Measurements from ENCODE around the gene TMED10. TPM values are rescaled to one million over a fixed set of nuclear protein-coding genes. Genes with fewer than 3 reads are reported as not detected.

The TMED10 gene
- total RNA-seq, 1 experiment from 2014 or later = 253 TPM

- H4K20me1 ChIP-seq (ENCODE audit: low read length) = no peaks in the 10 kb centered on the region
- H2AFZ ChIP-seq (ENCODE audit: low read length) = no peak overlapping the region
- no peak overlapping the region for H3K9ac ChIP-seq (ENCODE audit: low read length)
- no peak overlapping the region for H3K4me3 ChIP-seq (ENCODE audit: low read length)
- ChIA-PET POLR2A (ENCODE audit: unreplicated experiment) (no interaction called here), CTCF (no interaction called here)
- no peaks in the 10 kb centered on the region for H3K4me1 ChIP-seq (ENCODE audit: insufficient read depth, low read length)
- no peak for DNase-seq
- H3F3A ChIP-seq (ENCODE audit: low read length, unreplicated experiment) = no peaks in the 10 kb centered on the region
- no peaks in the 10 kb centered on the region for H3K79me2 ChIP-seq (ENCODE audit: low read length)
- no peak for ATAC-seq
- no peaks in the 10 kb centered on the region for H3K9me2 ChIP-seq (replicated peaks; ENCODE audit: low read length)
- H3K27ac ChIP-seq (ENCODE audit: low read length) = no peak overlapping the region
- intact Hi-C loops (cut with micrococcal nuclease) = no loop called here
- H3K27me3 ChIP-seq (ENCODE audit: low read length) = no peaks in the 10 kb centered on the region
- no peak for TF ChIP-seq EZH2 (IDR thresholded peaks at IDR 0.05; ENCODE audit: low read length, unreplicated experiment)
- TF ChIP-seq EZH2phosphoT487 (IDR thresholded peaks at IDR 0.05; ENCODE audit: borderline replicate concordance, low read length) = no peak
- TF ChIP-seq CTCF (conservative IDR thresholded peaks at IDR 0.05; ENCODE audit: low read depth, low read length) = no peak
- BruUV-seq (replicated peaks) = no TSS peak
- H3K4me2 ChIP-seq (ENCODE audit: low read length) = no peak overlapping the region
- no peaks in the 10 kb centered on the region for H3K36me3 ChIP-seq (ENCODE audit: low read depth, low read length)
- no peaks in the 10 kb centered on the region for H3K9me3 ChIP-seq (ENCODE audit: low read length)
These were observed 47.3 kb upstream of the TMED10 start for GRCh38 chr14:75223664-75224154.

GRCh38 chr14:75222208-75222701, 45.8 kb upstream of the TMED10 start:
- no peak overlapping the region for H3K9ac ChIP-seq (ENCODE audit: low read length)
- ChIA-PET POLR2A (ENCODE audit: unreplicated experiment) (no interaction called here), CTCF (interaction anchor here (0.6 kb wide), 1 partner anchor 1747 kb away, joined by 5 read pairs; no protein-coding TSS in a partner anchor)
- H3K4me1 ChIP-seq (ENCODE audit: insufficient read depth, low read length) = no peaks in the 10 kb centered on the region
- H2AFZ ChIP-seq (ENCODE audit: low read length) = no peak overlapping the region
- H3K9me3 ChIP-seq (ENCODE audit: low read length) = no peaks in the 10 kb centered on the region
- no peak overlapping the region for H3K27ac ChIP-seq (ENCODE audit: low read length)
- H3K4me3 ChIP-seq (ENCODE audit: low read length) = no peak overlapping the region
- H3K36me3 ChIP-seq (ENCODE audit: low read depth, low read length) = no peaks in the 10 kb centered on the region
- no peaks in the 10 kb centered on the region for H3K9me2 ChIP-seq (replicated peaks; ENCODE audit: low read length)
- intact Hi-C loops (cut with micrococcal nuclease) = no loop called here
- no TSS peak for BruUV-seq (replicated peaks)
- no peak overlapping the region for H3K4me2 ChIP-seq (ENCODE audit: low read length)
- DNase-seq = no peak
- no peaks in the 10 kb centered on the region for H3F3A ChIP-seq (ENCODE audit: low read length, unreplicated experiment)
- H3K27me3 ChIP-seq (ENCODE audit: low read length) = no peaks in the 10 kb centered on the region
- H4K20me1 ChIP-seq (ENCODE audit: low read length) = no peaks in the 10 kb centered on the region
- no peak for TF ChIP-seq EZH2 (IDR thresholded peaks at IDR 0.05; ENCODE audit: low read length, unreplicated experiment)
- no peak for TF ChIP-seq EZH2phosphoT487 (IDR thresholded peaks at IDR 0.05; ENCODE audit: borderline replicate concordance, low read length)
- no peak for TF ChIP-seq CTCF (conservative IDR thresholded peaks at IDR 0.05; ENCODE audit: low read depth, low read length)
- ATAC-seq = no peak
- H3K79me2 ChIP-seq (ENCODE audit: low read length) = no peaks in the 10 kb centered on the region

GRCh38 chr14:75221797-75222196, 45.4 kb upstream of the TMED10 start:
- CTCF ChIA-PET = no interaction called here
- no peak overlapping the region for H2AFZ ChIP-seq (ENCODE audit: low read length)

More at GRCh38 chr14:75221797-75222196, 45.4 kb upstream of the TMED10 start:
- Histone ChIP-seq H3K9ac (ENCODE audit: low read length) (no peak overlapping the region), H3K79me2 (ENCODE audit: low read length) (no peaks in the 10 kb centered on the region), H3K9me3 (ENCODE audit: low read length) (no peaks in the 10 kb centered on the region), H4K20me1 (ENCODE audit: low read length) (no peaks in the 10 kb centered on the region), H3K4me1 (ENCODE audit: insufficient read depth, low read length) (no peaks in the 10 kb centered on the region), H3K27me3 (ENCODE audit: low read length) (no peaks in the 10 kb centered on the region), H3K9me2 (replicated peaks; ENCODE audit: low read length) (no peaks in the 10 kb centered on the region), H3F3A (ENCODE audit: low read length, unreplicated experiment) (no peaks in the 10 kb centered on the region), H3K36me3 (ENCODE audit: low read depth, low read length) (no peaks in the 10 kb centered on the region), H3K27ac (ENCODE audit: low read length) (no peak overlapping the region), H3K4me3 (ENCODE audit: low read length) (no peak overlapping the region), H3K4me2 (ENCODE audit: low read length) (no peak overlapping the region)
- DNase-seq (no peak), ATAC-seq (no peak)
- TF ChIP-seq EZH2 (IDR thresholded peaks at IDR 0.05; ENCODE audit: low read length, unreplicated experiment) = no peak
- TF ChIP-seq EZH2phosphoT487 (IDR thresholded peaks at IDR 0.05; ENCODE audit: borderline replicate concordance, low read length) = no peak
- TF ChIP-seq CTCF (conservative IDR thresholded peaks at IDR 0.05; ENCODE audit: low read depth, low read length) = no peak
- intact Hi-C loops (cut with micrococcal nuclease) = no loop called here
- no TSS peak for BruUV-seq (replicated peaks)
- POLR2A ChIA-PET (ENCODE audit: unreplicated experiment) = no interaction called here
